Measurements from ENCODE around the gene CNTN5.
"Not testable (repeated sequence)": the region's sequence is repeated elsewhere in the genome, so short reads cannot be mapped to it uniquely, and the experiment has no call there.

The CNTN5 gene

GRCh38 chr11:99803501-99803900 lies 782.8 kb downstream of the CNTN5 start:
- Histone ChIP-seq H3K36me3 (ENCODE audit: insufficient read depth, low read length) (no peaks in the 10 kb centered on the region), H3K27me3 (ENCODE audit: control insufficient read depth, insufficient read depth, low read length) (no peaks in the 10 kb centered on the region), H3K4me3 (ENCODE audit: low read length) (no peak overlapping the region), H3K9me3 (replicated peaks; ENCODE audit: low read length) (no peaks in the 10 kb centered on the region), H3K9ac (ENCODE audit: low read depth, low read length) (no peak overlapping the region), H3K4me1 (ENCODE audit: control insufficient read depth, insufficient read depth, low read length) (no peaks in the 10 kb centered on the region), H3K4me2 (ENCODE audit: low read length) (no peak overlapping the region)

- Histone ChIP-seq H3K4me2 (ENCODE audit: low read length) (no peak overlapping the region), H3K4me3 (ENCODE audit: low read length) (no peak overlapping the region), H3K9me3 (replicated peaks; ENCODE audit: low read length) (no peaks in the 10 kb centered on the region), H3K9ac (ENCODE audit: low read depth, low read length) (no peak overlapping the region), H3K27me3 (ENCODE audit: control insufficient read depth, insufficient read depth, low read length) (no peaks in the 10 kb centered on the region), H3K4me1 (ENCODE audit: control insufficient read depth, insufficient read depth, low read length) (no peaks in the 10 kb centered on the region), H3K36me3 (ENCODE audit: insufficient read depth, low read length) (no peaks in the 10 kb centered on the region)
These were observed 791.8 kb downstream of the CNTN5 start for GRCh38 chr11:99812516-99812915.

- no peaks in the 10 kb centered on the region for H3K9me3 ChIP-seq (replicated peaks; ENCODE audit: low read length)
- H3K4me2 ChIP-seq (ENCODE audit: low read length), result no peak overlapping the region
- H3K4me1 ChIP-seq (ENCODE audit: control insufficient read depth, insufficient read depth, low read length), result no peaks in the 10 kb centered on the region
- H3K4me3 ChIP-seq (ENCODE audit: low read length), result no peak overlapping the region
- H3K9ac ChIP-seq (ENCODE audit: low read depth, low read length), result no peak overlapping the region
- no peaks in the 10 kb centered on the region for H3K36me3 ChIP-seq (ENCODE audit: insufficient read depth, low read length)
- no peaks in the 10 kb centered on the region for H3K27me3 ChIP-seq (ENCODE audit: control insufficient read depth, insufficient read depth, low read length)
These were observed 793.3 kb downstream of the CNTN5 start for GRCh38 chr11:99814021-99814420.

GRCh38 chr11:99814738-99815137 lies 794.0 kb downstream of the CNTN5 start:
- Histone ChIP-seq H3K4me2 (ENCODE audit: low read length) (no peak overlapping the region), H3K9ac (ENCODE audit: low read depth, low read length) (no peak overlapping the region), H3K9me3 (replicated peaks; ENCODE audit: low read length) (no peaks in the 10 kb centered on the region), H3K36me3 (ENCODE audit: insufficient read depth, low read length) (no peaks in the 10 kb centered on the region), H3K4me3 (ENCODE audit: low read length) (no peak overlapping the region), H3K4me1 (ENCODE audit: control insufficient read depth, insufficient read depth, low read length) (no peaks in the 10 kb centered on the region), H3K27me3 (ENCODE audit: control insufficient read depth, insufficient read depth, low read length) (no peaks in the 10 kb centered on the region)

GRCh38 chr11:99818991-99819390 lies 798.2 kb downstream of the CNTN5 start:
- peaks cover 9% of the 10 kb centered on the region for H3K4me1 ChIP-seq (ENCODE audit: control insufficient read depth, insufficient read depth, low read length)
- no peak overlapping the region for H3K9ac ChIP-seq (ENCODE audit: low read depth, low read length)
- H3K27me3 ChIP-seq (ENCODE audit: control insufficient read depth, insufficient read depth, low read length), result no peaks in the 10 kb centered on the region
- no peaks in the 10 kb centered on the region for H3K36me3 ChIP-seq (ENCODE audit: insufficient read depth, low read length)
- H3K4me3 ChIP-seq (ENCODE audit: low read length), result no peak overlapping the region
- H3K4me2 ChIP-seq (ENCODE audit: low read length), result no peak overlapping the region
- no peaks in the 10 kb centered on the region for H3K9me3 ChIP-seq (replicated peaks; ENCODE audit: low read length)

GRCh38 chr11:99822846-99823565 lies 802.3 kb downstream of the CNTN5 start:
- Histone ChIP-seq H3K9ac (ENCODE audit: low read depth, low read length) (no peak overlapping the region), H3K4me2 (ENCODE audit: low read length) (peak overlapping the region; percentile 27), H3K36me3 (ENCODE audit: insufficient read depth, low read length) (no peaks in the 10 kb centered on the region), H3K4me1 (ENCODE audit: control insufficient read depth, insufficient read depth, low read length) (peaks cover 9% of the 10 kb centered on the region), H3K4me3 (ENCODE audit: low read length) (no peak overlapping the region), H3K27me3 (ENCODE audit: control insufficient read depth, insufficient read depth, low read length) (no peaks in the 10 kb centered on the region), H3K9me3 (replicated peaks; ENCODE audit: low read length) (no peaks in the 10 kb centered on the region)

- H3K9ac ChIP-seq (ENCODE audit: low read depth, low read length); H3K4me1 ChIP-seq (ENCODE audit: control insufficient read depth, insufficient read depth, low read length); H3K9me3 ChIP-seq (replicated peaks; ENCODE audit: low read length); H3K4me3 ChIP-seq (ENCODE audit: low read length); H3K36me3 ChIP-seq (ENCODE audit: insufficient read depth, low read length); H3K27me3 ChIP-seq (ENCODE audit: control insufficient read depth, insufficient read depth, low read length); H3K4me2 ChIP-seq (ENCODE audit: low read length): not testable (repeated sequence)
These were observed 816.0 kb downstream of the CNTN5 start for GRCh38 chr11:99836739-99837138.

GRCh38 chr11:99841885-99842284 lies 821.1 kb downstream of the CNTN5 start:
- Histone ChIP-seq H3K27me3 (ENCODE audit: control insufficient read depth, insufficient read depth, low read length) (no peaks in the 10 kb centered on the region), H3K9me3 (replicated peaks; ENCODE audit: low read length) (no peaks in the 10 kb centered on the region), H3K4me1 (ENCODE audit: control insufficient read depth, insufficient read depth, low read length) (no peaks in the 10 kb centered on the region), H3K4me3 (ENCODE audit: low read length) (no peak overlapping the region), H3K4me2 (ENCODE audit: low read length) (no peak overlapping the region), H3K36me3 (ENCODE audit: insufficient read depth, low read length) (no peaks in the 10 kb centered on the region), H3K9ac (ENCODE audit: low read depth, low read length) (no peak overlapping the region)

- Histone ChIP-seq H3K4me2 (ENCODE audit: low read length) (no peak overlapping the region), H3K36me3 (ENCODE audit: insufficient read depth, low read length) (no peaks in the 10 kb centered on the region), H3K27me3 (ENCODE audit: control insufficient read depth, insufficient read depth, low read length) (no peaks in the 10 kb centered on the region), H3K4me1 (ENCODE audit: control insufficient read depth, insufficient read depth, low read length) (peaks cover 13% of the 10 kb centered on the region), H3K9ac (ENCODE audit: low read depth, low read length) (no peak overlapping the region), H3K9me3 (replicated peaks; ENCODE audit: low read length) (no peaks in the 10 kb centered on the region), H3K4me3 (ENCODE audit: low read length) (no peak overlapping the region)
These were observed 845.2 kb downstream of the CNTN5 start for GRCh38 chr11:99865951-99866350.

- no peaks in the 10 kb centered on the region for H3K9me3 ChIP-seq (replicated peaks; ENCODE audit: low read length)
- no peak overlapping the region for H3K9ac ChIP-seq (ENCODE audit: low read depth, low read length)
- no peaks in the 10 kb centered on the region for H3K27me3 ChIP-seq (ENCODE audit: control insufficient read depth, insufficient read depth, low read length)
- no peak overlapping the region for H3K4me3 ChIP-seq (ENCODE audit: low read length)
- no peaks in the 10 kb centered on the region for H3K4me1 ChIP-seq (ENCODE audit: control insufficient read depth, insufficient read depth, low read length)
- no peaks in the 10 kb centered on the region for H3K36me3 ChIP-seq (ENCODE audit: insufficient read depth, low read length)
- no peak overlapping the region for H3K4me2 ChIP-seq (ENCODE audit: low read length)
These were observed 860.9 kb downstream of the CNTN5 start for GRCh38 chr11:99881610-99882009.

- Histone ChIP-seq H3K4me2 (ENCODE audit: low read length) (no peak overlapping the region), H3K9ac (ENCODE audit: low read depth, low read length) (no peak overlapping the region), H3K36me3 (ENCODE audit: insufficient read depth, low read length) (no peaks in the 10 kb centered on the region), H3K4me3 (ENCODE audit: low read length) (no peak overlapping the region), H3K27me3 (ENCODE audit: control insufficient read depth, insufficient read depth, low read length) (no peaks in the 10 kb centered on the region), H3K9me3 (replicated peaks; ENCODE audit: low read length) (no peaks in the 10 kb centered on the region), H3K4me1 (ENCODE audit: control insufficient read depth, insufficient read depth, low read length) (no peaks in the 10 kb centered on the region)
These were observed 864.0 kb downstream of the CNTN5 start for GRCh38 chr11:99884750-99885149.

- Histone ChIP-seq H3K4me1 (ENCODE audit: control insufficient read depth, insufficient read depth, low read length) (no peaks in the 10 kb centered on the region), H3K9me3 (replicated peaks; ENCODE audit: low read length) (no peaks in the 10 kb centered on the region), H3K9ac (ENCODE audit: low read depth, low read length) (no peak overlapping the region), H3K36me3 (ENCODE audit: insufficient read depth, low read length) (no peaks in the 10 kb centered on the region), H3K27me3 (ENCODE audit: control insufficient read depth, insufficient read depth, low read length) (no peaks in the 10 kb centered on the region), H3K4me3 (ENCODE audit: low read length) (no peak overlapping the region), H3K4me2 (ENCODE audit: low read length) (no peak overlapping the region)
These were observed 866.7 kb downstream of the CNTN5 start for GRCh38 chr11:99887481-99887880.
